Glutamatergic neuron (in vitro differentiated cells): ENCODE data around the gene DBF4B. TPM values are rescaled to one million over a fixed set of nuclear protein-coding genes. Genes with fewer than 3 reads are reported as not detected.
A peak's percentile ranks its signal among the peaks of the same experiment; 100 is the strongest.
"Not testable (repeated sequence)": the region's sequence is repeated elsewhere in the genome, so short reads cannot be mapped to it uniquely, and the experiment has no call there.

ENCODE experiments used
- DNase-seq: peaks from one replicate; pipeline ENCODE4 v3.0.0; 2022
- H3K27ac Mint-ChIP-seq: one replicate; pipeline ENCODE4 v1.8.0; 2020; ENCODE audit warnings: mild to moderate bottlenecking, mixed read lengths, inconsistent platforms; ENCODE audit not compliant: unreplicated experiment
- H3K27me3 Mint-ChIP-seq: one replicate; pipeline ENCODE4 v1.8.0; 2020; ENCODE audit warnings: mild to moderate bottlenecking, moderate library complexity, mixed read lengths, inconsistent platforms; ENCODE audit not compliant: unreplicated experiment
- H3K36me3 Mint-ChIP-seq: one replicate; pipeline ENCODE4 v1.8.0; 2020; ENCODE audit warnings: mild to moderate bottlenecking, mixed read lengths, inconsistent platforms; ENCODE audit not compliant: unreplicated experiment
- H3K4me1 Mint-ChIP-seq: one replicate; pipeline ENCODE4 v1.8.0; 2020; ENCODE audit warnings: mild to moderate bottlenecking, low read depth, mixed read lengths, inconsistent platforms; ENCODE audit not compliant: unreplicated experiment
- H3K4me3 Mint-ChIP-seq: one replicate; pipeline ENCODE4 v1.8.0; 2020; ENCODE audit warnings: mild to moderate bottlenecking, mixed read lengths, inconsistent platforms; ENCODE audit not compliant: unreplicated experiment
- H3K9me3 Mint-ChIP-seq: one replicate; pipeline ENCODE4 v1.8.0; 2020; ENCODE audit warnings: mild to moderate bottlenecking, moderate library complexity, mixed read lengths, inconsistent platforms; ENCODE audit not compliant: unreplicated experiment
- CTCF ChIP-seq: fragments of 200-600 bp; sonication (generic); IDR thresholded peaks from one replicate; pipeline ENCODE4 v1.5.0; 2021; ENCODE audit not compliant: partially characterized antibody, unreplicated experiment
- total RNA-seq: library from RNA; stranded (reverse); fragmentation: NEBNext Ultra II Directional; extraction: Animal tissue kit (Norgen Biotek cat#: 25700); gene quantifications from one replicate; pipeline ENCODE4 v1.2.1, GENCODE V29; 2021; ENCODE audit not compliant: unreplicated experiment

The DBF4B gene
- total RNA-seq, 1 donor from 2014 or later, result 15.5 TPM

- H3K4me3 Mint-ChIP-seq, result peak overlapping the region; percentile 74
- peak overlapping the region; percentile 89 for H3K27ac Mint-ChIP-seq
- H3K4me1 Mint-ChIP-seq, result peaks cover 42% of the 10 kb centered on the region
- H3K36me3 Mint-ChIP-seq, result no peaks in the 10 kb centered on the region
- H3K9me3 Mint-ChIP-seq, result peaks cover 14% of the 10 kb centered on the region
- TF ChIP-seq CTCF, result no peak
- DNase-seq, result no peak
- peaks cover 14% of the 10 kb centered on the region for H3K27me3 Mint-ChIP-seq
Observed at GRCh38 chr17:44751331-44751730, 42.9 kb downstream of the DBF4B start.

- DNase-seq, result no peak
- Mint-ChIP-seq H3K4me1 (peaks cover 41% of the 10 kb centered on the region), H3K9me3 (peaks cover 14% of the 10 kb centered on the region), H3K36me3 (no peaks in the 10 kb centered on the region), H3K27me3 (peaks cover 14% of the 10 kb centered on the region), H3K4me3 (peak overlapping the region; percentile 74), H3K27ac (peak overlapping the region; percentile 89)
- no peak for TF ChIP-seq CTCF
Observed at GRCh38 chr17:44751806-44752205, 43.3 kb downstream of the DBF4B start.

GRCh38 chr17:44752953-44753861 lies 44.7 kb downstream of the DBF4B start:
- Mint-ChIP-seq H3K4me1 (peaks cover 29% of the 10 kb centered on the region), H3K27me3 (peaks cover 17% of the 10 kb centered on the region), H3K27ac (no peak overlapping the region), H3K9me3 (peaks cover 14% of the 10 kb centered on the region), H3K4me3 (no peak overlapping the region), H3K36me3 (no peaks in the 10 kb centered on the region)
- DNase-seq, result no peak
- no peak for TF ChIP-seq CTCF

- peaks cover 14% of the 10 kb centered on the region for H3K9me3 Mint-ChIP-seq
- no peak overlapping the region for H3K27ac Mint-ChIP-seq
- peaks cover 27% of the 10 kb centered on the region for H3K4me1 Mint-ChIP-seq
- TF ChIP-seq CTCF, result no peak
- H3K27me3 Mint-ChIP-seq, result peaks cover 17% of the 10 kb centered on the region
- no peak for DNase-seq
- no peak overlapping the region for H3K4me3 Mint-ChIP-seq
- H3K36me3 Mint-ChIP-seq, result no peaks in the 10 kb centered on the region
Observed at GRCh38 chr17:44754276-44754675, 45.8 kb downstream of the DBF4B start.

GRCh38 chr17:44755180-44755579 lies 46.7 kb downstream of the DBF4B start:
- peaks cover 11% of the 10 kb centered on the region for H3K9me3 Mint-ChIP-seq
- H3K36me3 Mint-ChIP-seq, DNase-seq, H3K27ac Mint-ChIP-seq, H3K4me3 Mint-ChIP-seq: not testable (repeated sequence)
- peaks cover 17% of the 10 kb centered on the region for H3K27me3 Mint-ChIP-seq
- peaks cover 21% of the 10 kb centered on the region for H3K4me1 Mint-ChIP-seq
